Mammary epithelial cell (primary cell): ENCODE measurements around the gene OGDHL.

Experiments used
- CTCF ChIP-seq, 2 donors: IDR thresholded peaks in 1 of 2; conservative IDR thresholded peaks in 1 of 2; 2 replicates each; pipeline ENCODE4 v1.5.1; 2011 to 2012; ENCODE audit warnings: inconsistent platforms in 2 of 2, low read length in 2 of 2, mild to moderate bottlenecking in 2 of 2, control low read depth in 1 of 2, low read depth in 1 of 2; ENCODE audit not compliant: insufficient read depth in 1 of 2; ENCODE audit errors: extremely low read depth in 1 of 2
- EZH2 ChIP-seq: IDR thresholded peaks from 2 replicates; pipeline ENCODE4 v1.6.1; 2012; ENCODE audit warnings: low read length, inconsistent platforms, borderline replicate concordance

- TF ChIP-seq CTCF (conservative IDR thresholded peaks at IDR 0.05 in 1 of 2, IDR thresholded peaks at IDR 0.05 in 1 of 2; ENCODE audit: extremely low read depth in 1 of 2, insufficient read depth in 1 of 2, low read depth in 1 of 2, low read length in 2 of 2) (no peak), EZH2 (no peak)
Observed at GRCh38 chr10:49686651-49687050, 75.5 kb downstream of the OGDHL start.
